Ecto neural progenitor cell (in vitro differentiated cells): Measurements from ENCODE around the gene GRID1.

ENCODE experiments used
- DNase-seq: peaks from one replicate; pipeline ENCODE4 v3.0.0-alpha.2; 2018; ENCODE audit warnings: low spot score

Gene GRID1

DNA sequence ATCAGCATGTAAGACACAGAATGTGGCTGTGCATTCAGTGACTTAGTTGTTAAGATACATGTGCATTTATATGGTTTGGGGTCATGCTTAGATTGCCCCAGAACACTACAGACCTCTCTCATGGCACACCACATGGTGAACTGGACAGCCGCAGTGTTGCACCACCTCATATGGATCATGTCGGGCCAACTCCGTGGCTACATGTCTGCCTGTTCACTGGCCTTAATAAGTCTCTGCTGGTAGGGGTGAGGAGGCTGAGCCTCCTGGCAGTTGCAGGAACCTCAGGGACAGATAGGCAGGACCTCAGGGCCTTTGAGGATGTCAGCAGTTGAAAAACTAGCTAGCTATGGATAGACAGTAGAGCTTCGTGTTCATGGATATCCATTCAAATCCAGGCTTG, 751.0 kb downstream of the GRID1 start:
- DNase-seq: peak; percentile 20

DNA sequence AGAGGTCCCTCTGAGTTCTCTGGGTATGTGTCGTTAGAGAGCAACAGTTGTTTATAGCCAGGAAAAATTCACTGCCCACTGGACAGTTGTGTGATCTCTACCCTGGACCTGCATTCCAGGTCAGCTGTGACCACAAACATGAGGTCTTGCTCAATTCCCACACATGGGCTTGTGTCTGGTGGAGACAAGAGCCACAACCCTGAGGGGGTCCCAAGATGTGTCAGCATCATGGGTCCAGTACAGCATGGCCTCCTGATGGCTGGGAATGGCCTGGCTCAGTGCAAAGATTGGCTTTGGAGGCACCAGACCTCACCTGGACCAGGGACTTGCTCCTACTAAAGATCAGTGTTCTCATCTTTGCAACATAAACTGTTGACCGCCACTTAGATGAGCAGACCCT, 751.6 kb downstream of the GRID1 start:
- DNase-seq: peak; percentile 22

DNA sequence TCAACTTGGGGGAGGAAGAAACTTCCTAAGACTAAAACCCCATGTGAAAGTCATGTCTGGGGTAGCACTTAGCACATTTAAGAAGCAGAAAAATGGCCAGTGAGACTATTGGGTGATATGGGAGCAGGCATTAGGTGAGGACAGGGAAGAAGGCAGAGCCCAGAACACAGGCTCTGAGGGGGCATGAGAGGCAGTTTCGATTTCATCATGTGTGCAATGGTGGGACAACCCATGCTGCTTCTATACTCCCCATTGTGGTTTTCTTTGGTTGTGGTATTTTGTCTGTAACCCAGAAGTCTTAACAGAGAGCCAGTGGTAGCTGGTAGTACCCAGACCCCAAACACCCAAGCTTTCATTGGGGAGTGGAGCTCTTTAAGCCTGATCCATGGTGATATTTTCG, 752.0 kb downstream of the GRID1 start:
- DNase-seq: peak; percentile 9

DNA sequence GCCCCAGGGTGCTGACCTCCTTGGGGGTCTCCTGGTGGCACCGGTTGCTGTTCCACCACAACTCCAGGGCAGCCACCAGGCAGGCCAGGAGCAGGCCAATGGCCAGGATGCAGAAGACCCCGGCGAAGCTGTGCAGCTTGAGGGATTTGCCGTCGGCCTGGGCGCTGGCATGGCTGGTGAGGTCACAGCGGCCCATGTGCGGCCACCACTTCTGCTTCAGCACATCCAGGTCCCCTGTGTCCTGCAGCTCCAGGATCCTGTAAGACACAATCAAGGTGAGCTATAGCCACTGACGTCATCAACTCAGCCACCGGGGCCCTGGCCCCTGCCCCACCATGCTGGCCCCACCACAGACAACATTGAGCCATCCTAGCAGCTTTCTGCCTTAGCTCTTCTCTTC, 753.2 kb downstream of the GRID1 start:
- peak; percentile 27 for DNase-seq

DNA sequence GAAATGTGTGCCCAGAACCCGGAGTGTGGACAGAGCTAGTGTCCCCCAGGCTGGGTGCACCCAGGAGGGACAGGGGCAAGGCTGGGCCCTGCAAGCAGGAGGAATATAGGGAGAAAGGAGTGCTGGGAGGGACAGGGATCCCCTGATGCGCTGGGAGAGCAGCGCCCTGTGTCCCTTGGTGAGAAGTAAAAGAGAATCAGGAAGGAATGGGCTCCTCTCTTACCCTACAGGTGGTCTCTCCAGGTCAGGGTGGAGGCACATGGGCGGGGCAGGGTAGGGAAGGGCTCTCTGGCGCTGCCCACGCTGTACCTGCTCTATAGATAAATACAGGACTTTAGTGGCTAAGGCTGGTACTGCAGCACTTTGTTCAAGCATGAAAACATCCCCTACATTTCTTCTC, 753.8 kb downstream of the GRID1 start:
- peak; percentile 39 for DNase-seq

DNA sequence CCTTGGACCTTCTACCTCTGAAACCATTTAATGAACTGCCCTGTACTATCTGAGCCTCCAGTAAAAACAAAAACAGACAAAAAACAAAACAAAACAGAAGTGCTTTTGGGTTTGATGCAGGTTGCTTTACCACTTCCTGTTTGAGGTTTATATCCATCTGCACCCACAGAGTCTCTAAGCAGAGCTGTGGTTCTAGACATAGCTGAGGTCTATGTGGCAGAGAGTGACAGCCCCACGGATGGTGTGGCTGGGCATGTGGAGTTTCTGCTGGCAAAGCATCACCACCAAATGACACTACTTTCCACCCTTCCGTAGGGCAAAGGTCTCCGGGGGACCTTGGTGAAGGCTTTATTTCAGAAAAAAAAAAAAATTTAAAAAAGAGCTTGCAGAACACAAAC, 754.2 kb downstream of the GRID1 start:
- DNase-seq: peak; percentile 12

DNA sequence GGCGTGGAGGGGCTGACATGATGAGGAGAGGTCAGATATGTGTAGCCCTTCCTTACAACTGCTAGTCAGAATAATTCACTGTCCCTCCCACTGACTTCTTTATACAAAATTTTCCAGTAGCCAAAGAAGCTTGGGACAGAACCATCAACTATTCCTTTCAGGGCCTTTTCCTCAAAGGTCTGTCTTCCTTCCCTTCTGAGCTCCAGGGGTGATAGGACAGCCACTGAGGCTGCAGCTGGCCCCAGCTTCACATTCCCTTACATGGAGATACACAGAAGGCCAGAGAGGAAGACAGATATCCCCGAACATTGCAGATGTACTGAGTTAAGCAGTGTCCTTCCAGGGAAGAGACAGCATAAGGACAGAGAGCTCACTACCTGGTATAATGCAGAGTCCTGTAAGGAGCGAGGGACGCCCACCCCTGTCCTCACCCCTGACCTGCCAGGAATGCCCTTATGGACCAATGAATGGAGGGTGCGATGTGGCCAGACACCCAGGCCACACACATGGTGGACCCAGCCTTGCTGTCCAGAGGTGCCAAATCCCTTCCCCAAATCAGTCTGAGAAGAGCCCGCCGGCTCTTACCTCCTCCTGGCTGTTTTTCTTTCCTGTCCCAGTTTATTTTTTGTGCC, 754.7 kb downstream of the GRID1 start:
- DNase-seq: peak; percentile 26

DNA sequence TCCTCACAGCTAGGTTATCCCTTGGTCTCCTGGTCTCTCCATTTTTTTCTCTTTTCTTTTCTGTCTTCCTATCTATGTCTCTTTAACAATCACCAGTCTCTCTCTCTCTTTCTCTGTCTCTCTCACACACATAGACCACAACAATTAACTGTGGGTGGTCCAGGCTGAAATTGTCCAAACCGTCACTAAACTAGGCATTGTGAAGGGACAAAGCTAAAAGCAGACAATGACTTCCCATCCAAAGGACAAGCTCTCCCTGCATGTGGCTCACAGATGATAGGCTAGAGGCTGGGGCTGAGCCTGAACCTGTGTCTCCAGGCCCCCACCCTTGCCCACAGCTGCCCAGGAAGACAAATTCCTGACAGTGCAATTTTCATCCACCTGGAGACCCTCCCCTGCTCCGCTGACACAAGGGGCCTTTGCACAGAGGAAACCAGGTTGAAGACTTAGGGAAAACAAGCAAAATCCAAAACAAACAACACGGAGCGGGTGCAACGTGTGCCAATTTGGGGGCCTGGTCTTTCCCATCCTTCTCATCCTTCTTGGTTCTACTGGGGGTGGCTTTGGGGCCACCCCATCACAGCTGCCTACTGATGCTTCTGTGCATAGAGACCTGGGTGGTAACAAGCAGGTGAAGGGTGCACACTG, 755.4 kb downstream of the GRID1 start:
- peak; percentile 30 for DNase-seq

DNA sequence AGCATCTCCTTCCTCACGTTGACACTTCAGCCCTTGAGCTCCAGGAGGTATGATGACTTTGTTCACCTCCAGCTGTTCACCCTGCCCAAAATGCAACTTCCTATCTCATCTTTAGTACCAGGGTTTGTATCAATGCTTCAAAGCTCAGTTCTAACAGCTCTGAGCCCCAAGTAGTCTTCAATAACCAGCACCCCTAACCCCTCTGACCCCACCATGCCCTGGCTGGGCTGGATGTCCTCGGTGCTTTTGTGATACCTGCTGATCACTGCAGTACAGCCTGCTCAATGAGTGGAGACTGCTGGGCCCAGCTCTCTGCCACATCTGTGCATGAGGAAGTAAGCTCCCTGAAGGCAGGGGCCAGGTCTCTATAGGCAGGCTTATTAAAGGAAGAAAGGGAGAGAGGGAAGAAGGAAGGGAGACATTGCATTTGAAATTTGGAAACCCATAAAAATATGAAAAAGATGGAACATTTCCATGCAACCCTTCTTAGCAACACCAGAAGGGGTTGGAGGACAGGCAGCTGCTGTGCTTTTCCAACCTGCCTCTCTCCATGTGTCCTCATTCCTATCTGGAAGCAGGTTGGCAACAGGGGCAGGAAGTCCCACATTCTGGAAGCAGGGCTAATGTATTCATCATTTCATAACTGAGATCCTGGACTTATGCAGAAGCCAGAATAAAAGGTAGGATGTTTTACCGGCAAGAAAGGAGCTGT, 756.1 kb downstream of the GRID1 start:
- DNase-seq: peak; percentile 11

DNA sequence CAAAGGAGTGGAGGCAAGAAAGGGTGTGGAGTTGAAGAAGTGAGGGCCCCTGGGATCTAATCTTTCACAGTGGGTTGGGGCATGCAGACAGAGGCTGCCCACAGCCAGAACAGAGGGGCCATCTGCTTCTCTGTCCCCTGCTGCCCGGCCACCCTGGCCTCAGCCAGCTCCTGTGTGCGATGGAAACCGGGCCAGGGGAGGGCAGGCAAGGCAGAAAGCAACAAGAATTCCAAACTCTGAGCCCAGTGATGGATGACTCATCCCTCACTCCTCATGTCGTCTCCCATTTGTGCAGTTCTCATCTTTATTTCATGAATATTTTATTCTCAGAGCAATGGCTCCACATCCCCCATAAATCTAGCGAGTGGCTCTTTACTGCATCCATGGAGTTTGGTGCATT, 757.1 kb downstream of the GRID1 start:
- DNase-seq: peak; percentile 4

DNA sequence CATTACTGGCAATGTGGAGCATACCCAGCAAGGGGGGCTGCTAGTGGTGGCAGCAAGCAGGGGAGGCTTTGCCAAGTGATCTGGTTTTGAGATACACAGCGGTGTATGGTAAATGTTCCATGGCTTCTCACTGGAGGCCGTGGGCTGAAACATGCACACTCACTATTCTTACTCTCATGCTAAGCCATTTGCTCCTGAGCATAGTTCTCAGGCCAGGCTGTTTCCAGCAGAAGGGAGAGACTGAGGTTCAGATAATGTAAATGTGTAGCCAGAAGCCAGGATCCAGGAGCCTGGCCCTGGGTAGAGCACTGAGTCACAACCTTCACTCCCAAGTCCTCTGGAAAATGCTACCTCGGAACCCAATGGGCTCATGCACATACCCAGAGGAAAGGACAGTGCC, 757.9 kb downstream of the GRID1 start:
- DNase-seq: peak; percentile 6

DNA sequence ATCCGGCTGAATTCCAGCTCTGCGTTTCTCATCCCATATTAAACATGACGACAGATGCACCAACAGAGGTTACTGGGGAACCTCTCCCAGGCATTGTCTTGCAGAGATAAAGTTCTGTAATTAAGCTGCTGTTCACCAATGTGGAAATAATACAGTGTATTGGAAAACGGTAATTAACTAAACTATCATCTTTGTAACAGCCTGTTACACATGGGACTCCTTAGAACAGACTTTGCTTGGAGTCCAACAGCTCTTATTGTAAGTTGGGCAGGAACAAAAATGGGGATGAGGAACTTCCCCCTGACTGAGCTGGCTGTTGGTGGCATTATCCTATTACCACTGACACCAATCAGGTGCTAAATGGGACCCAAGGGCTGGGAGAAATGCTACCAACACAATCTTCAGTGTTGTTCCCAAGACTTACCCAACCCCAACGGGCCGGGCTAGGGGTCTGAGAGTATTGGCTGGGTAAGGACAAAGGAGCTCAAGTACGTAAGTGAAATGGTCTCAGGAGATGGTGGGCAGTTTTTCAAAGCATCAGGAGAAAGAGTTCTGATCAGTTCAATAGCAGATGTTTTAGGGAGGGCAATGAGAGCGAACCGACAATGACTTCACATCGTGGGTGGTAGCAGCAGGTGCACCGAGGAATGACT, 759.4 kb downstream of the GRID1 start:
- DNase-seq: peak; percentile 1

DNA sequence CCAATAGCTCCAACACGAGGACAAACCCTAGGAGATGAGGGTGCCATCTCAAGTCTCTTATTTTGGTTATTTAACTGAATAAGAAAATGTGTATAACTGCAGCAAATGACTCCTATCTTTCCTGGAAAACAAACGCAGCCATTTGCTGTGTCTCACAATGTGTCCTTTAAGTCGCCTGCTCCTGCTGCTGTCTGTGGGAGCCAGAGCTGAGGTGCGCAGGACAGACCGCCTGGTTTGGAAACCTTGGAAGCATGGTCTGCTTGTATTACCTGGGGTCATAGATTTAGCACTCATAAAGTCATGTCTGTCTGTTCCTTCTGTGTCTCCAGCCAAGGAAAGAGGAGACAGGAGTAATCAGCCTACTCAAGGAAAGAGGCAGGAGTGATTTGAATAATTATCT, 760.2 kb downstream of the GRID1 start:
- DNase-seq: peak; percentile 4

DNA sequence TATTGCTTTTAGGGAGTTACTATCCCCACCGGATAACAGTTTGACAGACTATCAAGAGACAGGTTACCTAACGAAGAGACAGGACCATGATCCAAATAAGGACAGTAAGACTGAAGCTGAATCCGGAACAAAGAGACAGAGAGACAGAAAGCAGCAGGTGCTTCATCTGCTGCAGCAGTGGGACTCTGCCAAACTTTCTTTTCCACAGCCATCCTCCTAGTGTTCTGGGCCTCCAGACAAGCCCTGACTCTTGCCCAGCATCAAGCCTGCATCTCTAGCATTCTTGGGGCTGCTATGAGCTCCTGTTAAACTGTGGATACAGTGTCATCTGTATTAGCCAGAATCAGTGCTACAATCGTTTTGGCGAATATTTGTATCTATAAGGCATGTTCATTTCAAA, 761.7 kb downstream of the GRID1 start:
- DNase-seq: peak; percentile 6

DNA sequence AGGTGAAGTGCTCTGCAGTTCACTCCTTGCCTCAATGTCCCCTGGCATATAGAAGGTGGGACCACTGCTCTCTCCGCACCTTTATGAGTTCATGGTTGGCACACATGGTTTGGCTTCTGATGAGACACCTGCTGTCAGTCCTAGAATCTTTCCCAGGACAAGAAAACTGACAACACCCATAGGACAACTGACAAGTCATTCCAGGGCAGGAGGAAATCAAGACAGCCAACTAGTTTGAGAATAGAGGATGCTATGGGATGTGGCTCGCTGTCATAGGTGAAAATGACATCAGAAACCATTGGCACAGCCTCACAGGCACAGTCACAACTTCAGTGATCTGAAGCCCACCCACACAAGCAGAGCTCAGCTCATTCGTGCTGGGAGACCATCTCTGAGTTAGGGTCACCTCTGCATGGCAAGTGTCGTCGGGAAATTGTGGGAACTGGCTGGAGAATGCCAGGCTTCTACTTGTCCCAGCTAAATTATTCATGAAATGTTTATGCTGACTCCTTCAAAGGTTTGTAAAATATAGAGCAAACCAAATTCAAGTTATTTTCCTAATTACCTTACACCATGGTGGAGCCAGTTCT, 762.4 kb downstream of the GRID1 start:
- peak; percentile 15 for DNase-seq

DNA sequence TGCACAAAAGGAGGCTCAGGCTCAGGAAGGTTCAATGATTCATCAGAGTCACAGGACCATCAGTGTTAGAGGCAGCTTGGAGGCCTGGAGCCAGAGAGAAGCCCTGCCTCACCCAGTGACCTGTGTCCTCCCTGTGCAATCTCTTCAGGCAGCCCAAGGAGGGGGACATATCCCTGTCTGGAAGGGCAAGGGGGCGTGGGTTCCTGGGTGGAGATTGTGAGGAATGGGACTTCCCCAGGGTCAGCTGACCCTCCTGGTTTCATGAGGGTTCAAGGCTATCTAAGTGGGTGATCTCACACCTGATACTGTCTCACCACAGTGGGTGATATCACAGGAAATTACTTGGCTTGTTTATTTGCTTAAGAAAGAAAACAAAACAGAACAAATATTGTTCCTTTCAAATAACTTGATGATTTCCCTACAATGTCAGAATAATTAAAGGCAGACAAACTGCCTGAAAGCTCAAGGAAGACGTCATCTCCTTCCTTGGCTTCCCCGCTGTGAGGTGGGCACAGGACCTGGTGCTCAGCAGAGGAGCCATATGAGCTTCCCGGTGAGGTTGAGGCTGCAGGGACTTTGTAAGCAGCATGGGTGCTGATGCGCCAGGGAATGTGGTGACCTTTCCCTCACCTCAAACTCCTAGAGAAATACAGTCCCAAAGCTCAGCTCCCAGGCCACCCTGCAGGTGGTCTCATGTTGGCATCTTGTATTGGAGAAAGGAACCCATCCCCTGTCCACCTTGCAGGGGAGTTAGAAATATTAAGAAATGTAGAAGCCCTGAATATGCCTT, 763.2 kb downstream of the GRID1 start:
- DNase-seq: peak; percentile 29

DNA sequence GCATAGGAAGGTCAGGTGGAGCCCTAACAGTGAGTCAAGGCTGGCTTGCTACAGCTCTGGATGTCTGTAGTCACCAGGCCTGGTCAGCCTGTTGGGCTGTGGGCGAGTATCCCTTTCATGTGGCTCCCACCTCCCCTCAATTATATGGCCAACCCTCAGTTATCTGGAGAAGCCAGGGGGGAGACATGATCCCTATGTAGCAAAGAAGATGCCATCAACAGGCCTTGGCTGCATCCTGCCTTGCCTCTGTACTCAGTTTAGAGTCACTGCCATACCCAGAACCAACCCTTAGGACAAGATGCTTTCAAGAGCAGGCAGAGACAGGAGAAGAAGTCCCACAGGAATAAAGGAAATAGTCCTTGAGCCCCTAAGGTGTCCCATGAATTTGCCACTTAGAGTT, 763.9 kb downstream of the GRID1 start:
- peak; percentile 21 for DNase-seq

DNA sequence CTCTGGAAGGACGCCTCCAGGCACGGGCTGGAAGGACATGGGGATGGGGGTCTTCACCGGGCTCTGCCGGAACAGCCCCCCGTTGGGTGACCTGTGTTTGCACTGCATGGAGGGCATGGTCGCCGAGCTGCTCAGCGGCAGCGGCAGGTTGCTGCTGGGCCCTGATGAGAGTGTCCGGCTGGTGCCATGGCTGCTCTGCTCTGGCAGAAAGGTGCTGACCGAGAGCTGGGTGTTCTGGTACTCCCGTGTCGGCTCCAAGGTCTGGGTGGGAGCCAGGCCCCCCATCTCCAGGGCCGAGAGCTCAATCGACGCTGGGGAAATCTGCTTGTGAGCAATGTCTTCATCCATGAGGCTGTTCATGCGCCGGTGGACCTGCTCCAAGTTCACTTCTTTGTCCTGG, 764.3 kb downstream of the GRID1 start:
- peak; percentile 29 for DNase-seq

DNA sequence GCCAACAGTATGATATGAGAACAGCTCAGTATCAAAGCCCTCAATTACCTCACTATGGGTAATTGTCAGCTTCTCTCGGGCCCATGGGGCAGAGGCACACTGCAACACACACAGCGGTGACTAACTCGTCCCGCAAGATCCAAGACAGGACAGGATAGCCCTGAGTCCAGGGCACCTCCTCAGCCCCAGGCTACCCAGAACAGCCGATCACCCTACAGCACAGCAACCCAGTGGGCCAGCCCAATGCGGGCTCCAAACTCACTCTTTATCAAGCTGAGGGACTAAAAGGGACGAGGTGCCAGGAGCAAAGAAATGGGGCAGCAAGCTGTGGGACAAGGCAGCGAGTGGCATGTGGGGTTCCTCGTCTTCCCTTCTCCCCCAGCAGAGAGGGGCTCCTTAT, 765.1 kb downstream of the GRID1 start:
- DNase-seq: peak; percentile 29

DNA sequence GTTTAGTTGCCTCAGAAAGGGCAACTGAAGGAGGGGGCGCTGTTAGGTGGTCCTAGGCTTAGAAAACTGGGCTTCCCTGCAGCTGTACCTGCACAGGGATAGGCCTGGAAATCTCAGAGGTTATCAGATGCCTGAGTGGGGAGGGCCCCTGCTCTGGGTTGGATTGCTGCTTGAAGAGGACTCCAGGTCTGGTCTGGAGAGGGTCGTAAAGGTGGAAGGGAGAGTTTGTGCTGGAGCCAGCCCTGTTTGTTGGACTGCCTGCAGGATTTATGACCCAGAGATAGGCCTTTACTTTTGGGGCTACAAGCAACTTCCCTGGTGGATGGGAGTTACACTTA, 765.9 kb downstream of the GRID1 start:
- peak; percentile 17 for DNase-seq

DNA sequence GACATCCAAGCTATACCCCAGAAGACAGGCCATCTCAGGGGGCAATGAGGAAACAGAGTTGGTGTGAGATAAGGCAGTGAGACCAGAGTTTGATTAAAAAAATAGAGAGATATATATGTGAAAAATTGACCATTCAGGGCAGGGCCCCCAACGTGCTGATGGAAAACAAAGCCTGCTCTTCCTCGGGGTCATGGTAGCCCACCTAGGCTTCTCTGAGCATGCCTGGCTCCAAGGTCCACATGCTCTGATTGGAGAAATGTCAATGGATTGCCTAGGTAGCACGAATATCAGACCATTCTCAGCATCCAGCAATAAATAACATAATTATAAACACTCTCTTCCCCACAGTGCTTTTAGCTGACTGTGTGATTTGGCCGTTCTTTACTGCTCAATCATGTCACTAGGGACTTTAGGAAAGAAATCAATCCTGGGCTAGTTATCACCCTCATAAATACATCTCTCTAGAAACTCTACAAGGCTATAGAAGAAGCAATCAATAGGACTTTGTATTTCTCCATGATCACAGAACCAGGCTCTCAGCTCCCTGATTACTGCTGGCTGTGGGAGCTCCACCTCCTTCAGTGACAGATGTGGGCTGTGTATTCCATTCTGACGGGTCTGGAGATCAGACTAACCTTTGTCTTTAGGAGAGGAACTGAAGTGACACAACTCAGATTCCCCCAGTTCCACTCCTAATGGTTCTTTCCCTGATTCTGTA, 766.4 kb downstream of the GRID1 start:
- no peak for DNase-seq
